Lung (tissue), 12 donors: Measurements from ENCODE around the gene ISG20L2. TPM values are rescaled to one million over a fixed set of nuclear protein-coding genes. Genes with fewer than 3 reads are reported as not detected.
A peak's percentile ranks its signal among the peaks of the same experiment; 100 is the strongest.

Experiments
- ATAC-seq: fragments of 200-7000 bp; cut with Tn5 transposase; one replicate; pipeline ENCODE4 v1.9.1; 2020; ENCODE audit warnings: moderate number of reproducible peaks; ENCODE audit not compliant: insufficient read depth, low FRiP score
- DNase-seq, 3 donors: peaks; one replicate each; pipeline ENCODE4 v3.0.0-alpha.2; 2013 to 2017
- H3K27ac ChIP-seq, 2 donors: one replicate each; pipeline ENCODE4 v1.5.1; 2013; ENCODE audit warnings: mild to moderate bottlenecking in 2 of 2, moderate library complexity in 2 of 2, control low read depth in 1 of 2, inconsistent platforms in 1 of 2, low read depth in 1 of 2, low read length in 1 of 2
- H3K27me3 ChIP-seq, 3 donors: one replicate each; pipeline ENCODE4 v1.5.1; 2013; ENCODE audit warnings: low read length in 2 of 3; ENCODE audit not compliant: control insufficient read depth in 3 of 3, insufficient read depth in 3 of 3
- H3K36me3 ChIP-seq, 4 donors: one replicate each; pipeline ENCODE4 v1.5.1; 2013; ENCODE audit warnings: low read length in 4 of 4, mild to moderate bottlenecking in 1 of 4, moderate library complexity in 1 of 4; ENCODE audit not compliant: control insufficient read depth in 4 of 4, insufficient read depth in 4 of 4
- H3K4me1 ChIP-seq, 5 donors: one replicate each; pipeline ENCODE4 v1.5.1; 2013; ENCODE audit warnings: low read length in 5 of 5, mild to moderate bottlenecking in 2 of 5, moderate library complexity in 1 of 5; ENCODE audit not compliant: control insufficient read depth in 5 of 5, insufficient read depth in 5 of 5
- H3K4me3 ChIP-seq: one replicate; pipeline ENCODE4 v1.5.1; 2013; ENCODE audit warnings: mild to moderate bottlenecking, control low read depth, moderate library complexity
- H3K9ac ChIP-seq, 2 donors: one replicate each; pipeline ENCODE4 v1.5.1; 2013; ENCODE audit warnings: low read length in 2 of 2, control low read depth in 1 of 2; ENCODE audit not compliant: insufficient read depth in 1 of 2
- H3K9me3 ChIP-seq, 4 donors: one replicate each; pipeline ENCODE4 v1.5.1; 2013; ENCODE audit warnings: low read length in 3 of 4, mild to moderate bottlenecking in 1 of 4, moderate library complexity in 1 of 4; ENCODE audit not compliant: control insufficient read depth in 4 of 4, insufficient read depth in 3 of 4
- CTCF ChIP-seq: IDR thresholded peaks from 2 replicates; pipeline ENCODE4 v1.5.1; 2012; ENCODE audit warnings: mild to moderate bottlenecking; ENCODE audit errors: control extremely low read depth, extremely low read depth
- WGBS, 2 donors: extraction: QIAGEN DNeasy Blood & Tissue Kit; methylation state at CpG; one replicate each; pipeline ENCODE4 v1.1.7; 2013; 5-methylcytosine and 5-hydroxymethylcytosine counted together
- polyA plus RNA-seq, 2 donors: library from polyadenylated mRNA; stranded (reverse); fragments of 200-250 nt; gene quantifications; one replicate each; pipeline ENCODE4 v1.2.1, GENCODE V29; 2013
- total RNA-seq, 2 donors: library from RNA; depleted of rRNA in 1 of 2; stranded (reverse); fragments of >200 nt in 1 of 2; gene quantifications; one replicate each; pipeline ENCODE4 v1.2.1, GENCODE V29; 2014 to 2021
- donor health status: control.
- donor health status: control.
- donor health status: Bipolar disorder and iron deficiency.
- donor health status: healthy.
- donor health status: DM: yes; HTN: yes; CAD: no.

Gene ISG20L2
- total and polyA plus RNA-seq, 4 donors: 9.3 to 26.3 (median 17.8) TPM

GRCh38 chr1:156745881-156746280, 17.3 kb upstream of the ISG20L2 start:
- WGBS, 2 donors: 43 to 59% methylated on average over 3 of the region's 3 CpGs
- no peaks in the 10 kb centered on the region for H3K9me3 ChIP-seq
- no peak overlapping the region for H3K4me3 ChIP-seq
- H3K9ac ChIP-seq: peak overlapping the region in 1 of 2 donors; percentile 6
- peaks cover 9 to 49% (median 22%) of the 10 kb centered on the region in 5 donors for H3K4me1 ChIP-seq
- DNase-seq (no peak), ATAC-seq (no peak)
- H3K27ac ChIP-seq: peak overlapping the region; percentile 98 to 99
- no peaks in the 10 kb centered on the region for H3K27me3 ChIP-seq
- no peak for TF ChIP-seq CTCF
- H3K36me3 ChIP-seq: peaks cover 4 to 27% (median 10%) of the 10 kb centered on the region in 4 donors

GRCh38 chr1:156744786-156745419, 16.3 kb upstream of the ISG20L2 start:
- no peaks in the 10 kb centered on the region for H3K27me3 ChIP-seq
- DNase-seq: no peak
- no peaks in the 10 kb centered on the region for H3K9me3 ChIP-seq
- H3K27ac ChIP-seq: peak overlapping the region in 1 of 2 donors; percentile 12
- no peak overlapping the region for H3K9ac ChIP-seq
- H3K4me3 ChIP-seq: no peak overlapping the region
- H3K4me1 ChIP-seq: peaks cover 9 to 50% (median 21%) of the 10 kb centered on the region in 5 donors
- 74 to 79% methylated on average over 14 of the region's 14 CpGs for WGBS, 2 donors
- no peak for ATAC-seq
- H3K36me3 ChIP-seq: peaks cover 4 to 27% (median 10%) of the 10 kb centered on the region in 4 donors
- TF ChIP-seq CTCF: no peak

- 79 to 81% methylated on average over 12 of the region's 12 CpGs for WGBS, 2 donors
- no peak for DNase-seq
These were observed 15.8 kb upstream of the ISG20L2 start for GRCh38 chr1:156744344-156744743.

More at GRCh38 chr1:156744344-156744743, 15.8 kb upstream of the ISG20L2 start:
- ATAC-seq: no peak
- H3K36me3 ChIP-seq: peaks cover 4 to 27% (median 10%) of the 10 kb centered on the region in 4 donors
- no peak overlapping the region for H3K4me3 ChIP-seq
- no peak overlapping the region for H3K9ac ChIP-seq
- H3K9me3 ChIP-seq: no peaks in the 10 kb centered on the region
- TF ChIP-seq CTCF: no peak
- no peak overlapping the region for H3K27ac ChIP-seq
- H3K27me3 ChIP-seq: no peaks in the 10 kb centered on the region
- H3K4me1 ChIP-seq: peaks cover 9 to 46% (median 15%) of the 10 kb centered on the region in 5 donors
